Measurements from ENCODE around the gene RBM25. TPM values are rescaled to one million over a fixed set of nuclear protein-coding genes. Genes with fewer than 3 reads are reported as not detected.

RBM25 gene
- total and polyA plus RNA-seq, 10 of the 15 experiments (the other 5 are each of a cell fraction or from before 2014, with no cell fraction given) = 43.4 to 125 (median 74.1) TPM

DNA sequence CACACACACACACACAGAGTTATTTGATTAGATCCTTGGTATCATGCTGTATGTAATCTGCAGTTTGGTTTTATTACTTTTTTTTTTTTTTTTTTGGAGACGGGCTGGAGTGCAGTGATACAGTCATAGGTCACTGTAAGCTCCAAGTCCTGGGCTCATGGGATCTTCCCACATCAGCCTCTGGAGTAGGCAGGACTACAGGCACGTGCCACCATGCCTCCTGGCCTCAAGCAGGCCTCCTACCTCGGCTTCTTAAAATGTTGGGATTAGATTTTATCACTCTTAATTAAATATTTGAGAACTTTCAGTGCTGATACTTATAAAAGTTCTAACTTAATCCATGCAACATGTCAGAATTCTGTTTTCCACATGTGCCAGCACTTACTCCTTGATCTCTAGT, 46.7 kb downstream of the RBM25 start:
- Histone ChIP-seq H3K9me3 (replicated peaks; ENCODE audit: control insufficient read depth, insufficient read depth, low read length) (no peaks in the 10 kb centered on the region), H3K27me3 (replicated peaks in 1 of 2; ENCODE audit: control insufficient read depth in 2 of 2, insufficient read depth in 2 of 2, low read length in 1 of 2) (no peaks in the 10 kb centered on the region), H3K4me2 (ENCODE audit: control insufficient read depth, insufficient read depth) (no peak overlapping the region), H2AFZ (ENCODE audit: control insufficient read depth, low read depth, low read length) (no peak overlapping the region), H3K4me3 (no peak overlapping the region), H3K4me1 (ENCODE audit: control insufficient read depth, insufficient read depth, low read length) (no peaks in the 10 kb centered on the region), H3K79me2 (ENCODE audit: control insufficient read depth, insufficient read depth, low read length) (no peaks in the 10 kb centered on the region), H4K20me1 (ENCODE audit: control insufficient read depth, insufficient read depth) (no peaks in the 10 kb centered on the region), H3K9ac (ENCODE audit: control insufficient read depth, insufficient read depth, low read length) (no peak overlapping the region), H3K36me3 (ENCODE audit: control insufficient read depth in 2 of 2, insufficient read depth in 2 of 2, low read length in 1 of 2) (peaks cover 11 to 29% of the 10 kb centered on the region in 2 experiments), H3K27ac (ENCODE audit: control insufficient read depth, insufficient read depth) (no peak overlapping the region)
- intact Hi-C loops (cut with micrococcal nuclease; ENCODE audit: unreplicated experiment) = no loop called here
- CTCF ChIA-PET = no interaction called here
- TF ChIP-seq MYB (IDR thresholded peaks at IDR 0.05; ENCODE audit: borderline replicate concordance, low read depth, low read length) = no peak
- no peak for TF ChIP-seq BHLHE40 (IDR thresholded peaks at IDR 0.05; ENCODE audit: borderline replicate concordance in 1 of 2, low read depth in 2 of 2, low read length in 1 of 2)
- no peak for TF ChIP-seq IRF4 (IDR thresholded peaks at IDR 0.05; ENCODE audit: low read depth, low read length)
- no peak for DNase-seq (ENCODE audit: low read depth, low spot score)
- no peak for FAIRE-seq
- no peak for ATAC-seq
- SMC1A ChIA-PET (ENCODE audit: uncharacterized antibody, unreplicated experiment) = interaction anchor here (0.8 to 1.4 kb wide), 2 partner anchors 41 to 46 kb away, joined by 3 to 4 read pairs; partner anchors contain the start of gene RBM25
- WGBS (ENCODE audit: insufficient coverage, insufficient replicate concordance, low lambda C conversion rate, missing lambda C conversion rate) = 94% methylated on average over 2 of the region's 3 CpGs
- BruUV-seq (replicated peaks) = no TSS peak
- in situ Hi-C loops (cut with MboI) = no loop called here
- POLR2A ChIA-PET = interaction anchor here (0.6 to 1.5 kb wide), 5 partner anchors 46 to 540 kb away, joined by 3 to 7 read pairs (median 4); partner anchors contain the start of genes DNAL1 and DPF3
- RAD21 ChIA-PET (ENCODE audit: unreplicated experiment) = interaction anchor here (0.6 kb wide), 1 partner anchor 365 kb away, joined by 4 read pairs; no protein-coding TSS in a partner anchor

DNA sequence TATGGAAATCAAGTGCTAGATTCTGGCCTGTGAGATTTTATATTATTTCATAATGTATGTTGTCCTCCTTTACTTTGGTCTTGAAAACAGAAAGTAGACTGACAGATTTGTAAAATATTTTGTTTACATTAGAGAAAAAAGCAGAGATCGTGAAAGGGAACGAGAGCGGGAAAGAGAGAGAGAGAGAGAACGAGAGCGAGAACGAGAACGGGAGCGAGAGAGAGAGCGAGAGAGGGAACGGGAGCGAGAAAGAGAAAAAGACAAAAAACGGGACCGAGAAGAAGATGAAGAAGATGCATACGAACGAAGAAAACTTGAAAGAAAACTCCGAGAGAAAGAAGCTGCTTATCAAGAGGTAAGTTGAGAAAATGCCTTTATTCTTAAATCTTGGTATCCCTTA, 47.4 kb downstream of the RBM25 start:
- no peaks in the 10 kb centered on the region for H3K27me3 ChIP-seq (replicated peaks in 1 of 2; ENCODE audit: control insufficient read depth in 2 of 2, insufficient read depth in 2 of 2, low read length in 1 of 2)
- no peak overlapping the region for H3K27ac ChIP-seq (ENCODE audit: control insufficient read depth, insufficient read depth)
- intact Hi-C loops (cut with micrococcal nuclease; ENCODE audit: unreplicated experiment) (no loop called here), in situ Hi-C loops (cut with MboI) (no loop called here)
- no peak for DNase-seq (ENCODE audit: low read depth, low spot score)
- RAD21 ChIA-PET (ENCODE audit: unreplicated experiment) = no interaction called here
- no TSS peak for BruUV-seq (replicated peaks)
- H3K4me1 ChIP-seq (ENCODE audit: control insufficient read depth, insufficient read depth, low read length) = no peaks in the 10 kb centered on the region
- CTCF ChIA-PET = no interaction called here
- no peak for FAIRE-seq
- no peak overlapping the region for H3K4me3 ChIP-seq
- no peaks in the 10 kb centered on the region for H4K20me1 ChIP-seq (ENCODE audit: control insufficient read depth, insufficient read depth)
- H3K4me2 ChIP-seq (ENCODE audit: control insufficient read depth, insufficient read depth) = no peak overlapping the region
- no peaks in the 10 kb centered on the region for H3K9me3 ChIP-seq (replicated peaks; ENCODE audit: control insufficient read depth, insufficient read depth, low read length)
- no peak for TF ChIP-seq RCOR1 (conservative IDR thresholded peaks at IDR 0.05; ENCODE audit: low read depth, low read length)
- SMC1A ChIA-PET (ENCODE audit: uncharacterized antibody, unreplicated experiment) = no interaction called here
- H3K79me2 ChIP-seq (ENCODE audit: control insufficient read depth, insufficient read depth, low read length) = no peaks in the 10 kb centered on the region
- H2AFZ ChIP-seq (ENCODE audit: control insufficient read depth, low read depth, low read length) = no peak overlapping the region
- POLR2A ChIA-PET = interaction anchor here (1.5 kb wide), 1 partner anchor 46 kb away, joined by 3 read pairs; no protein-coding TSS in a partner anchor
- peaks cover 11 to 25% of the 10 kb centered on the region in 2 experiments for H3K36me3 ChIP-seq (ENCODE audit: control insufficient read depth in 2 of 2, insufficient read depth in 2 of 2, low read length in 1 of 2)
- H3K9ac ChIP-seq (ENCODE audit: control insufficient read depth, insufficient read depth, low read length) = no peak overlapping the region
- 91% methylated on average over 16 of the region's 16 CpGs for WGBS (ENCODE audit: insufficient coverage, insufficient replicate concordance, low lambda C conversion rate, missing lambda C conversion rate)
- no peak for ATAC-seq
